ENCODE data around the gene KMT2D. TPM values are rescaled to one million over a fixed set of nuclear protein-coding genes. Genes with fewer than 3 reads are reported as not detected.

KMT2D gene
- total RNA-seq, 1 donor from 2014 or later: 38.8 TPM

DNA sequence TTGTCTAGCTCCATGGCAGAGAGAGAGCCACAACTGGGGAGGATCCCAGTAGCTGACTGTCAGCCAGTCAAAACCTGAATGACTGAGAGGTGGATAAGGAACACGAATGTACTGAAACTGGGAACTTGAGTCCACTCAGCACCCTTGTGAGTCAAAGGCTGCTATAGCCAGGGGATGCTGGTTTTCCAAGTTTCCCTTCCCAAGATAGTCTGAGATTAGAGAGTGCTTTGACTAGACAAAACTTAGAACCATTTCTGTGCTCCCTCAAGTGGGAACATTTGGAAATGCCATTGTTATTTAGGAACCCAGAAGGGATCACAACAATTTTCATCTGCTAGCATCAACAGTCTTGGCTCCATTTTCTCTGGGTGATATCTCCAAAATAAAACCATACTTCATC, 46.0 kb downstream of the KMT2D start:
- no peak for DNase-seq (ENCODE audit: extremely low spot score in 2 of 2)
- no peaks in the 10 kb centered on the region for H3K27me3 ChIP-seq
- H3K9me3 ChIP-seq: no peaks in the 10 kb centered on the region
- no peak overlapping the region for H3K27ac ChIP-seq
- intact Hi-C loops (cut with DNase I): loop anchor here (10.0 kb wide), 1 partner anchor 1730 kb away; no protein-coding TSS in a partner anchor
- no peak overlapping the region for H3K4me3 ChIP-seq
- TF ChIP-seq, protein P1, sequence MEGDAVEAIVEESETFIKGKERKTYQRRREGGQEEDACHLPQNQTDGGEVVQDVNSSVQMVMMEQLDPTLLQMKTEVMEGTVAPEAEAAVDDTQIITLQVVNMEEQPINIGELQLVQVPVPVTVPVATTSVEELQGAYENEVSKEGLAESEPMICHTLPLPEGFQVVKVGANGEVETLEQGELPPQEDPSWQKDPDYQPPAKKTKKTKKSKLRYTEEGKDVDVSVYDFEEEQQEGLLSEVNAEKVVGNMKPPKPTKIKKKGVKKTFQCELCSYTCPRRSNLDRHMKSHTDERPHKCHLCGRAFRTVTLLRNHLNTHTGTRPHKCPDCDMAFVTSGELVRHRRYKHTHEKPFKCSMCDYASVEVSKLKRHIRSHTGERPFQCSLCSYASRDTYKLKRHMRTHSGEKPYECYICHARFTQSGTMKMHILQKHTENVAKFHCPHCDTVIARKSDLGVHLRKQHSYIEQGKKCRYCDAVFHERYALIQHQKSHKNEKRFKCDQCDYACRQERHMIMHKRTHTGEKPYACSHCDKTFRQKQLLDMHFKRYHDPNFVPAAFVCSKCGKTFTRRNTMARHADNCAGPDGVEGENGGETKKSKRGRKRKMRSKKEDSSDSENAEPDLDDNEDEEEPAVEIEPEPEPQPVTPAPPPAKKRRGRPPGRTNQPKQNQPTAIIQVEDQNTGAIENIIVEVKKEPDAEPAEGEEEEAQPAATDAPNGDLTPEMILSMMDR (IDR thresholded peaks at IDR 0.05): no peak
- no peak for TF ChIP-seq POLR2AphosphoS5 (IDR thresholded peaks at IDR 0.05; ENCODE audit: insufficient read depth in 1 of 2, low read depth in 1 of 2)
- peaks cover 14% of the 10 kb centered on the region for H3K4me1 ChIP-seq
- H3K36me3 ChIP-seq: peaks cover 4 to 13% of the 10 kb centered on the region in 2 donors

- intact Hi-C loops (cut with DNase I): loop anchor here (10.0 kb wide), 1 partner anchor 1729 kb away; no protein-coding TSS in a partner anchor
- H3K27ac ChIP-seq: no peak overlapping the region
Observed at GRCh38 chr12:49013428-49013827, 47.2 kb downstream of the KMT2D start.

GRCh38 chr12:49012739-49013138, 47.9 kb downstream of the KMT2D start:
- no peaks in the 10 kb centered on the region for H3K27me3 ChIP-seq
- peaks cover 4 to 13% of the 10 kb centered on the region in 2 donors for H3K36me3 ChIP-seq
- no peak for DNase-seq (ENCODE audit: extremely low spot score in 2 of 2)
- TF ChIP-seq POLR2A (IDR thresholded peaks at IDR 0.05): no peak
- TF ChIP-seq, protein P1 (IDR thresholded peaks at IDR 0.05): no peak
- TF ChIP-seq POLR2AphosphoS5 (IDR thresholded peaks at IDR 0.05; ENCODE audit: insufficient read depth in 1 of 2, low read depth in 1 of 2): no peak
- no peak overlapping the region for H3K4me3 ChIP-seq
- H3K4me1 ChIP-seq: peaks cover 10% of the 10 kb centered on the region
- intact Hi-C loops (cut with DNase I): loop anchor here (10.0 kb wide), 1 partner anchor 1728 kb away; no protein-coding TSS in a partner anchor
- no peak overlapping the region for H3K27ac ChIP-seq
- no peaks in the 10 kb centered on the region for H3K9me3 ChIP-seq

More at GRCh38 chr12:49013428-49013827, 47.2 kb downstream of the KMT2D start:
- DNase-seq (ENCODE audit: extremely low spot score in 2 of 2): no peak
- Histone ChIP-seq H3K36me3 (peaks cover 4 to 13% of the 10 kb centered on the region in 2 donors), H3K9me3 (no peaks in the 10 kb centered on the region), H3K27me3 (no peaks in the 10 kb centered on the region), H3K4me1 (peaks cover 14% of the 10 kb centered on the region), H3K4me3 (no peak overlapping the region)
- TF ChIP-seq POLR2AphosphoS5 (IDR thresholded peaks at IDR 0.05; ENCODE audit: insufficient read depth in 1 of 2, low read depth in 1 of 2) (no peak), POLR2A (IDR thresholded peaks at IDR 0.05) (no peak)
- TF ChIP-seq, protein P1 (IDR thresholded peaks at IDR 0.05): no peak

Other genes starting within 250 kb of the KMT2D start
- 36.1 TPM for gene CACNB3, start 242.3 kb downstream of the KMT2D start, total RNA-seq
- 57.9 TPM for gene DDX23, start 208.6 kb downstream of the KMT2D start, total RNA-seq
- gene RND1, start 194.9 kb downstream of the KMT2D start, total RNA-seq: 3.9 TPM
- 16.9 TPM for gene FKBP11, start 135.3 kb downstream of the KMT2D start, total RNA-seq
- 56.2 TPM for gene ARF3, start 103.3 kb downstream of the KMT2D start, total RNA-seq
- 4.7 TPM for gene WNT10B, start 89.1 kb downstream of the KMT2D start, total RNA-seq
- gene WNT1, start 82.5 kb downstream of the KMT2D start, total RNA-seq: not detected
- not detected for gene DDN, start 61.4 kb downstream of the KMT2D start, total RNA-seq
- gene PRKAG1, start 42.0 kb downstream of the KMT2D start, total RNA-seq: 67.0 TPM
- 1.7 TPM for gene RHEBL1, start 9.2 kb upstream of the KMT2D start, total RNA-seq
- gene DHH, start 34.0 kb upstream of the KMT2D start, total RNA-seq: 1.5 TPM
- 53.3 TPM for gene LMBR1L, start 50.1 kb upstream of the KMT2D start, total RNA-seq
- gene TUBA1B, start 70.6 kb upstream of the KMT2D start, total RNA-seq: 638 TPM
- gene TUBA1A, start 128.3 kb upstream of the KMT2D start, total RNA-seq: 236 TPM
- 218 TPM for gene TUBA1C, start 204.3 kb upstream of the KMT2D start, total RNA-seq
- 17.2 TPM for gene PRPH, start 234.4 kb upstream of the KMT2D start, total RNA-seq